ENCODE measurements around the gene KCNV2.

The KCNV2 gene

GRCh38 chr9:2722715-2723114 is 5.4 kb downstream of the KCNV2 start:
- DNase-seq, result no peak

- no peak for DNase-seq
These were observed 6.2 kb downstream of the KCNV2 start for GRCh38 chr9:2723376-2724065.

GRCh38 chr9:2725126-2725525 is 7.8 kb downstream of the KCNV2 start:
- no peak for DNase-seq

GRCh38 chr9:2725898-2726649 is 8.8 kb downstream of the KCNV2 start:
- no peak for DNase-seq

GRCh38 chr9:2726650-2727340 is 9.5 kb downstream of the KCNV2 start:
- no peak for DNase-seq

- no peak for DNase-seq
These were observed 10.1 kb downstream of the KCNV2 start for GRCh38 chr9:2727374-2727773.

GRCh38 chr9:2727966-2728613 is 10.8 kb downstream of the KCNV2 start:
- no peak for DNase-seq

- DNase-seq, result no peak
These were observed 11.7 kb downstream of the KCNV2 start for GRCh38 chr9:2729003-2729402.

GRCh38 chr9:2729721-2730120 is 12.4 kb downstream of the KCNV2 start:
- no peak for DNase-seq

- no peak for DNase-seq
These were observed 13.7 kb downstream of the KCNV2 start for GRCh38 chr9:2730971-2731370.

GRCh38 chr9:2732492-2732891 is 15.2 kb downstream of the KCNV2 start:
- DNase-seq, result no peak

GRCh38 chr9:2740616-2741015 is 23.3 kb downstream of the KCNV2 start:
- no peak for DNase-seq

GRCh38 chr9:2741441-2742158 is 24.3 kb downstream of the KCNV2 start:
- no peak for DNase-seq

GRCh38 chr9:2742214-2742613 is 24.9 kb downstream of the KCNV2 start:
- DNase-seq, result no peak

- DNase-seq, result no peak
These were observed 26.7 kb downstream of the KCNV2 start for GRCh38 chr9:2743937-2744529.

GRCh38 chr9:2745560-2746380 is 28.5 kb downstream of the KCNV2 start:
- no peak for DNase-seq

- DNase-seq, result no peak
These were observed 32.2 kb downstream of the KCNV2 start for GRCh38 chr9:2749485-2749884.

GRCh38 chr9:2755285-2755684 is 38.0 kb downstream of the KCNV2 start:
- no peak for DNase-seq

- no peak for DNase-seq
These were observed 41.0 kb downstream of the KCNV2 start for GRCh38 chr9:2758162-2758897.

- no peak for DNase-seq
These were observed 41.7 kb downstream of the KCNV2 start for GRCh38 chr9:2758898-2759510.

Measured in T-helper 9 cell (primary cell).